ENCODE data around the gene BEST1.

- TF ChIP-seq CTCF (IDR thresholded peaks at IDR 0.05) (no peak), EP300 (IDR thresholded peaks at IDR 0.05; ENCODE audit: low read depth) (no peak), POLR2A (IDR thresholded peaks at IDR 0.05) (no peak), POLR2AphosphoS5 (IDR thresholded peaks at IDR 0.05) (no peak)
These were observed 30.8 kb downstream of the BEST1 start for GRCh38 chr11:61980783-61981541.
